PC-9 (cell line): ENCODE measurements around the gene ITGB7.

ENCODE experiments used
- EZH2 ChIP-seq: fragments of 200-600 bp; sonication (generic); IDR thresholded peaks from 2 replicates; pipeline ENCODE4 v1.8.0; 2017; ENCODE audit warnings: antibody characterized with exemption, low read depth
- TF ChIP-seq, protein P1 (sequence below): fragments of 200-600 bp; sonication (generic); conservative IDR thresholded peaks from 2 replicates; pipeline ENCODE4 v1.6.1; 2017; ENCODE audit warnings: mixed run types, antibody characterized with exemption, mild to moderate bottlenecking, moderate library complexity

DNA sequence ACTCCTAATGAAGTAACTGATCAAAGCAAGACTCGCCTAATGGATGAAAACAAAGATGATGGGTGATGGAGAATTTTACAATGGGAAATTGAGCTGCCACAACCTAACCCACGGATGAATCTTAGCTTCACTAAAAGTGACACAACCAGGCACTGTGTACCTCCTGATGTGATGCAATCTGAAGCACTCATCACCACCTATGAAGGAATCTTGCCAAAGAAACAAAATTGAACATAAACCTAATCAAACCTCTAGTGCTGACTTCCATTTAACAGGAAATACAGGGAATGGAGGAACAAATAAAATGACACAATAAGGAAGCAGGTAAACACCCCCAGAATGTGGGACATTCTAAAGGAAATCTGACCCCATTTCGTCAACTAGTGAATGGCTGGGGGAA, 38.2 kb upstream of the ITGB7 start:
- TF ChIP-seq, protein P1, sequence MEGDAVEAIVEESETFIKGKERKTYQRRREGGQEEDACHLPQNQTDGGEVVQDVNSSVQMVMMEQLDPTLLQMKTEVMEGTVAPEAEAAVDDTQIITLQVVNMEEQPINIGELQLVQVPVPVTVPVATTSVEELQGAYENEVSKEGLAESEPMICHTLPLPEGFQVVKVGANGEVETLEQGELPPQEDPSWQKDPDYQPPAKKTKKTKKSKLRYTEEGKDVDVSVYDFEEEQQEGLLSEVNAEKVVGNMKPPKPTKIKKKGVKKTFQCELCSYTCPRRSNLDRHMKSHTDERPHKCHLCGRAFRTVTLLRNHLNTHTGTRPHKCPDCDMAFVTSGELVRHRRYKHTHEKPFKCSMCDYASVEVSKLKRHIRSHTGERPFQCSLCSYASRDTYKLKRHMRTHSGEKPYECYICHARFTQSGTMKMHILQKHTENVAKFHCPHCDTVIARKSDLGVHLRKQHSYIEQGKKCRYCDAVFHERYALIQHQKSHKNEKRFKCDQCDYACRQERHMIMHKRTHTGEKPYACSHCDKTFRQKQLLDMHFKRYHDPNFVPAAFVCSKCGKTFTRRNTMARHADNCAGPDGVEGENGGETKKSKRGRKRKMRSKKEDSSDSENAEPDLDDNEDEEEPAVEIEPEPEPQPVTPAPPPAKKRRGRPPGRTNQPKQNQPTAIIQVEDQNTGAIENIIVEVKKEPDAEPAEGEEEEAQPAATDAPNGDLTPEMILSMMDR: no peak
- TF ChIP-seq EZH2: no peak
